Smooth muscle cell (in vitro differentiated cells): ENCODE results near the gene CTSL. TPM values are rescaled to one million over a fixed set of nuclear protein-coding genes. Genes with fewer than 3 reads are reported as not detected.
A peak's percentile ranks its signal among the peaks of the same experiment; 100 is the strongest.

Source experiments
- DNase-seq: peaks from one replicate; lab custom pipeline; 2025; ENCODE audit not compliant: unreplicated experiment; lab: John Stamatoyannopoulos, UW
- H2AFZ ChIP-seq: fragments of 200-600 bp; sonication (generic); 2 replicates; pipeline ENCODE4 v1.6.0; 2016; ENCODE audit warnings: antibody characterized with exemption, low read depth, mild to moderate bottlenecking
- H3F3A ChIP-seq: fragments of 200-600 bp; sonication (generic); 2 replicates; pipeline ENCODE4 v1.6.0; 2017; ENCODE audit warnings: antibody characterized with exemption, low read depth
- H3K27ac ChIP-seq: fragments of 200-600 bp; sonication (generic); 2 replicates; pipeline ENCODE4 v1.5.1; 2016; ENCODE audit warnings: low read depth, mild to moderate bottlenecking
- H3K27me3 ChIP-seq: fragments of 200-600 bp; sonication (generic); 2 replicates; pipeline ENCODE4 v1.6.1; 2016; ENCODE audit warnings: low read depth, mild to moderate bottlenecking
- H3K36me3 ChIP-seq: fragments of 200-600 bp; sonication (generic); 2 replicates; pipeline ENCODE4 v1.5.1; 2016; ENCODE audit warnings: low read depth
- H3K4me1 ChIP-seq: fragments of 200-600 bp; sonication (generic); 2 replicates; pipeline ENCODE4 v1.5.1; 2016; ENCODE audit warnings: low read depth
- H3K4me2 ChIP-seq: fragments of 200-600 bp; sonication (generic); 2 replicates; pipeline ENCODE4 v1.6.0; 2016; ENCODE audit warnings: mild to moderate bottlenecking
- H3K4me3 ChIP-seq: fragments of 200-600 bp; sonication (generic); 2 replicates; pipeline ENCODE4 v1.5.1; 2016; ENCODE audit warnings: mild to moderate bottlenecking
- H3K79me2 ChIP-seq: fragments of 200-600 bp; sonication (generic); 2 replicates; pipeline ENCODE4 v1.6.0; 2016; ENCODE audit warnings: low read depth, mild to moderate bottlenecking
- H3K9ac ChIP-seq: fragments of 200-600 bp; sonication (generic); 2 replicates; pipeline ENCODE4 v1.6.0; 2016; ENCODE audit warnings: low read depth
- H3K9me3 ChIP-seq: fragments of 200-600 bp; sonication (generic); replicated peaks from 2 replicates; pipeline ENCODE4 v1.5.1; 2016; ENCODE audit warnings: low read depth
- H4K20me1 ChIP-seq: fragments of 200-600 bp; sonication (generic); 2 replicates; pipeline ENCODE4 v1.6.0; 2016; ENCODE audit warnings: low read depth
- CTCF ChIP-seq: fragments of 200-600 bp; sonication (generic); IDR thresholded peaks from 2 replicates; pipeline ENCODE4 v1.5.1; 2017; ENCODE audit warnings: borderline replicate concordance, mild to moderate bottlenecking, antibody characterized with exemption; ENCODE audit not compliant: insufficient read depth, poor library complexity, severe bottlenecking
- WGBS: methylation state at CpG from one replicate; pipeline ENCODE4 v1.1.7; 2016; ENCODE audit warnings: low lambda C conversion rate; 5-methylcytosine and 5-hydroxymethylcytosine counted together
- polyA plus RNA-seq: library from polyadenylated mRNA; unstranded; fragments of >200 nt; fragmentation: Nextera tagmentation; extraction: Ambion mirVana; gene quantifications from 2 replicates; pipeline ENCODE4 v1.2.1, GENCODE V29; 2016
- total RNA-seq: library from RNA; depleted of rRNA; stranded (reverse); fragments of >200 nt; gene quantifications from 2 replicates; pipeline ENCODE4 v1.2.3, GENCODE V29; 2014

Gene CTSL
- total RNA-seq (144 and 222 TPM in 2 replicates), polyA plus RNA-seq (174 and 178 TPM in 2 replicates)

GRCh38 chr9:87725900-87726709 lies at the start of gene CTSL:
TSS of gene CTSL (plus strand) at chr9:87726119. CDS start at chr9:87727604, 1,485 bp downstream.
- peak within 1 kb of the TSS; percentile 88 for H3K4me2 ChIP-seq
- peak within 1 kb of the TSS; percentile 90 for H3K9ac ChIP-seq
- H3K4me3 ChIP-seq: peak within 1 kb of the TSS; percentile 60
- peaks cover 4% of the 10 kb centered on the region for H3F3A ChIP-seq
- no peaks in the 10 kb centered on the region for H3K27me3 ChIP-seq
- DNase-seq: peak; percentile 92
- H3K27ac ChIP-seq: peak within 1 kb of the TSS; percentile 94
- under 1% methylated on average over 65 of the region's 67 CpGs for WGBS
- peaks cover 5% of the 10 kb centered on the region for H3K36me3 ChIP-seq
- H3K9me3 ChIP-seq: no peaks in the 10 kb centered on the region
- H3K4me1 ChIP-seq: peaks cover 6% of the 10 kb centered on the region
- peak within 1 kb of the TSS; percentile 68 for H2AFZ ChIP-seq
- peaks cover 8% of the 10 kb centered on the region for H3K79me2 ChIP-seq
- no peaks in the 10 kb centered on the region for H4K20me1 ChIP-seq
- peak; percentile 3 for TF ChIP-seq CTCF

GRCh38 chr9:87676976-87677775 lies 48.7 kb upstream of the CTSL start:
- Histone ChIP-seq H3K36me3 (no peaks in the 10 kb centered on the region), H3F3A (no peaks in the 10 kb centered on the region), H3K4me3 (no peak overlapping the region), H2AFZ (no peak overlapping the region), H3K9ac (no peak overlapping the region), H3K4me1 (no peaks in the 10 kb centered on the region), H3K4me2 (no peak overlapping the region), H4K20me1 (no peaks in the 10 kb centered on the region), H3K79me2 (no peaks in the 10 kb centered on the region), H3K27ac (no peak overlapping the region), H3K27me3 (no peaks in the 10 kb centered on the region), H3K9me3 (no peaks in the 10 kb centered on the region)
- DNase-seq: no peak
- TF ChIP-seq CTCF: no peak
- 97% methylated on average over 14 of the region's 14 CpGs for WGBS

GRCh38 chr9:87677776-87678587 lies 47.9 kb upstream of the CTSL start:
- 89% methylated on average over 17 of the region's 17 CpGs for WGBS
- Histone ChIP-seq H3F3A (no peaks in the 10 kb centered on the region), H3K27ac (no peak overlapping the region), H3K79me2 (no peaks in the 10 kb centered on the region), H2AFZ (no peak overlapping the region), H3K9me3 (no peaks in the 10 kb centered on the region), H3K4me3 (no peak overlapping the region), H3K9ac (no peak overlapping the region), H3K27me3 (no peaks in the 10 kb centered on the region), H4K20me1 (no peaks in the 10 kb centered on the region), H3K4me1 (no peaks in the 10 kb centered on the region), H3K36me3 (no peaks in the 10 kb centered on the region), H3K4me2 (no peak overlapping the region)
- TF ChIP-seq CTCF: no peak
- no peak for DNase-seq
